ENCODE results near the gene CCNI2.
A peak's percentile ranks its signal among the peaks of the same experiment; 100 is the strongest.

The CCNI2 gene, protein sequence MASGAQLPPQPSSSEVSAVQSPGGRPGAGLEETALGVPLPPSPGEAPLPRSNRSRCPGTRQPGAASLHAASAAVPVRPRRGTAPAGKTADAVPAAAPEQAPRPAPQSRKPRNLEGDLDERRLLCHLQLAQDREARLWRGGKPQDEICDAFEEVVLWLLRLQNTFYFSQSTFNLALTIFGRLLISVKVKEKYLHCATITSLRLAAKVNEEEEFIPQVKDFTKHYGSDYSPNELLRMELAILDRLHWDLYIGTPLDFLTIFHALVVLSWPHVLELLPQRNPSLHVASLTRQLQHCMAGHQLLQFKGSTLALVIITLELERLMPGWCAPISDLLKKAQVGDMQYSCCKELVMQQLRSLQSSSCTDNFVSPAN

GRCh38 chr5:132746954-132747615, at the start of gene CCNI2:
Gene CCNI2, plus strand, starts transcription at chr5:132747426. Its CDS starts 70 bp downstream, at chr5:132747496.
- DNase-seq (ENCODE audit: low read depth in 2 of 2), result peak; percentile 40 to 55

GRCh38 chr5:132704875-132705274, 42.4 kb upstream of the CCNI2 start:
- no peak for DNase-seq (ENCODE audit: low read depth in 2 of 2)

DNA sequence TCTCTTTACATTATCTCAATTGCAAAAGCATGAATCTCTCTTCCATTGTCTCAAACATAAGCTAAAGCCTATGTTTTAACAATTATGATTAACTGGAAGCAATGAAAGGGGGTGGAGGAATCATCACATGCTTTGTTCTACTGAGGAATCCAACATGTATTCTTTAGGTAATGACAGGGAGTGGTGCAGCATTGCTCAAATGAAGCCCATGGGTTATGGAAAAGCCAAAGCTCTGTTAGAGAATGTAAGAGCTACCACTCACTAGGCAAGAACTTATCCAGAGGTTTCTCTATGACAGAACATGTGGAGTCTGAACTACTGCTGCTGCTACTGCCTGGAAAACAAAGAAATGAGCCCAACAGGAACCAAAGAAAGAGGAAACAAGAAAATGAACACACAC, 38.6 kb upstream of the CCNI2 start:
- DNase-seq (ENCODE audit: low read depth in 2 of 2), result no peak

GRCh38 chr5:132714456-132715307, 32.5 kb upstream of the CCNI2 start:
- DNase-seq (ENCODE audit: low read depth in 2 of 2), result no peak

DNA sequence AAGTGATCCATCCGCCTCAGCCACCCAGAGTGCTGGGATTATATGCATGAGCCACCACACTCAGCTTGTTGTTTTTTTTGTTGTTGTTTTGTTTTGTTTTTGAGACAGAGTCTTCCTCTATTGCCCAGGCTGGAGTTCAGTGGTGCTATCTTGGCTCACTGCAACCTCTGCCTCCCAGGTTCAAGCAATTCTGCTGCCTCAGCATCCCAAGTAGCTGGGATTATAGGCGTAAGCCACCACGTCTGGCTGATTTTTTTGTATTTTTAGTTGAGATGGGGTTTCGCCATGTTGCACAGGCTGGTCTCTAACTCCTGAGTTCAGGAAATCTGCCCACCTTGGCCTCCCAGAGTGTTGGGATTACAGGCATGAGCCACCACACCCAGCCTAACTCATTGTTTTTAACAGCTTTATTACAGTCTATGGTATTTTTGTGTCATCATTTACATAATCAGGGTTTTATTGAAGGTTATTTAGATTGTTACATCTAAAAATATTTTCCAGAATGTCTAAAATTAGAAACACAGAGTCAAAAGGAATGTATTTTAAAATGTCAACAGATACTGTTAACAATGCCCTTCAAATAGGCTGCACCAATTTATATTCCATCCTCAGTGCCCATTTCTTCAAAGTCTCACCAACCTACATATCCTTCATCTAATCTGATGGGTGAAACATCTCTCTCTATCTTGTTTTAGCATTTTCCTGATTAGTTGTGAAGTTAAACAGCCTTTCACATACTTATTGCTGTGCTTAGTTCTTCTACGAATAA, 28.5 kb upstream of the CCNI2 start:
- DNase-seq (ENCODE audit: low read depth in 2 of 2), result no peak

DNA sequence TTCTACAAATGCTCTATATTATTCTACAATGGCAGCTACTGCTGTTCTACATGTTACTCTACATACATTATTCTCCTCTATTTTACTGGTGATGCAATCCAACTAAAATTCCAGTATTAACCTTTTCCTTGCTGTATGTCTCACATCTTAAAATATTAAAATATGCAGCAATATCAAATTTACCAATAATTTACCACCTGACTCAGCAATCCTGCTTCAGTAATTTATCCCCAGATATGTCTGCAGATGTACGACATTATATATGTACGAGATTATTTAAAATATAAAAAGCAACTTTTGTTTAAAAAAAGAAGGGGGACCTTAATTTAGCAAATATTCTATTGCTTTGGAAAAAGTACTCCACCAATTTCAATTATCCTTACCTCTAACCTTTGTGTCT, 21.5 kb upstream of the CCNI2 start:
- no peak for DNase-seq (ENCODE audit: low read depth in 2 of 2)

DNA sequence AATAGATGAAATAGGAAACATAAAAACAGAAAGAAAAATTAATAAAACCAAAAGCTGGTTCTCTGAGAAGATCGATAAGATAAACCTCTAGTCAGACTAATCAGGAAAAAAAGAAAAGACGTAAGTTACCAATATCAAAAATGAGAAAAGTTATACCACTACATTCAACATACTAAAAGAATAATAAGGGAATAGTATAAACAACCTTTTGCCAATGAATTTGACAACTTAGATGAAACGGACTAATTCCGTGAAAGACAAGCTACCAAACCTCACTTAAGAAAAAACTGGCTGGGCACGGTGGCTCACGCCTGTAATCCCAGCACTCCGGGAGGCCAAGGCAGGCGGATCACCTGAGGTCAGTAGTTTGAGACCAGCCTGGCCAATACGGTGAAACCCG, 17.3 kb upstream of the CCNI2 start:
- no peak for DNase-seq (ENCODE audit: low read depth in 2 of 2)

- no peak for DNase-seq (ENCODE audit: low read depth in 2 of 2)
These were observed 13.6 kb upstream of the CCNI2 start for GRCh38 chr5:132733499-132734148.

DNA sequence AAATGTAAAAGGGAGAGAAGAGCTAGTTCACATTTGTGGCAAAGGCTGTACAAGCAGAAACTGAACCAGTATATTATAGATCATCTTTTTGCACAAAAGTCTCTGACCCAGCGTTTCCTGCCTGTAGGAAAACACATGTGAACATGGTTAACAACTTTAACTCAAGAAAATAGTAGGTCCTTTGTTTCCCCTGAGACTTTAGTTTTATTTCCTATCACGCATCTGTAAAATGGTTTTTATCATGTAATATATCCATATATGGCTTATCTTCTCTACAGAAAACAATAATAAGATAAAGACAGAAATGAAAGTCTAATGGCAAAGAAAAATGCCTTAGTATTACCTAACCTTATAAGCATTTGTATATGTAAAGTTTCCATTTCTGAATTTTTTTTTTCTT, 12.5 kb upstream of the CCNI2 start:
- no peak for DNase-seq (ENCODE audit: low read depth in 2 of 2)

- DNase-seq (ENCODE audit: low read depth in 2 of 2), result peak; percentile 97 to 98
These were observed 10.1 kb upstream of the CCNI2 start, which contains the start of gene KIF3A for GRCh38 chr5:132736853-132737833. Gene KIF3A, minus strand, starts transcription at chr5:132737546. Its CDS starts 127 bp downstream, at chr5:132737419.

DNA sequence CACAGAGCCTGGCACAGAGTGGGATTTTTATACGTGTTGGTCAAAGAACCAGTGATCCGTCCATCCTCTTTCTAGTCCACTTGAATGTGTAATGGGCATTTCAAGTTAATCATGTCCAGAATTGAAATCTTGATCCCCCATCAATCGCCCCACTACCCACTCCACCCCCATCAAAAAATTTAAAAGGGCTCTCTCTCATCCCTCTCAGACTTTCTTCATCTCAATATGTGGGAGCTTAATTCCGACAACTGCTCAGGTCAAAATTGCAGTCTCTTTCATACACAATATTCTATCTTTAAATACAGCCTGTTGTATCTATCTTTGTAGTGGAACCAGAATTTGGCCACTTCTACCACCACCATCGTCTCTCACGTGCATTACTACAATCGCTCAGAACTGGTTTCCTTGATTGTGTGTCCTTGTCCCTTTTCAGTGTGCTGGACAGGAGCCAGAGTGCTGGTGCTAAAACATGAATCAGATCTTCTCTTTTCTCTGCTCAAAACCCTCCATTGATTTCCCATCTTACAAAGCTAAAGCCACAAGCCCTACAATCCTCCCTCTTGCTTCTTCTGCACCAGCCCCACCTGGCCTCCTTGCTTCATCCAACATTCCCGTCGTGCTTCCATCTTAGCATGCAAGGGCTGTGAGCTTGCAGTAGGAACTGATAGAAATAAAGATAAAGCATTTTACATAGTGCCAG, 9.1 kb upstream of the CCNI2 start:
- DNase-seq (ENCODE audit: low read depth in 2 of 2), result no peak

GRCh38 chr5:132739232-132739631, 8.0 kb upstream of the CCNI2 start:
- DNase-seq (ENCODE audit: low read depth in 2 of 2), result no peak

DNA sequence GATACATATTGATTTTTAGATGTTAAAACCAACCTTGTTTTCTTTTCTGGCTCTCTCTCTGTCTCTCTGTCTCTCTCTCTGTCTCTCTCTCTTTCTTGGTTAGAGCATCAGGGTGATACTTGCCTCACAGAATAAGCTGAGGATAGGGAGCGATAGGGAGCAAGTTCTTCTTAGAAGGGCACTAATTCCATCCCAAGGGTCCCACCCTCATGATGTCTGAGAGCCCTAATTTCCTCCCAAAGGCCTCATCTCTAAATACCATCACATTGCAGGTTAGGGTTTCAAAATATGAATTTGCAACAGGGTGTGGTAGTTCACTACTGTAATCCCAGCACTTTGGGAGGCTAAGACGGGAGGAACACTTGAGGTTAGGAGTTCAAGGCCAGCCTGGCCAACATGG, 5.1 kb upstream of the CCNI2 start:
- DNase-seq (ENCODE audit: low read depth in 2 of 2), result no peak

- DNase-seq (ENCODE audit: low read depth in 2 of 2), result no peak
These were observed 4.6 kb upstream of the CCNI2 start for GRCh38 chr5:132742626-132743025.

GRCh38 chr5:132744659-132745058, 2.6 kb upstream of the CCNI2 start:
- no peak for DNase-seq (ENCODE audit: low read depth in 2 of 2)

DNA sequence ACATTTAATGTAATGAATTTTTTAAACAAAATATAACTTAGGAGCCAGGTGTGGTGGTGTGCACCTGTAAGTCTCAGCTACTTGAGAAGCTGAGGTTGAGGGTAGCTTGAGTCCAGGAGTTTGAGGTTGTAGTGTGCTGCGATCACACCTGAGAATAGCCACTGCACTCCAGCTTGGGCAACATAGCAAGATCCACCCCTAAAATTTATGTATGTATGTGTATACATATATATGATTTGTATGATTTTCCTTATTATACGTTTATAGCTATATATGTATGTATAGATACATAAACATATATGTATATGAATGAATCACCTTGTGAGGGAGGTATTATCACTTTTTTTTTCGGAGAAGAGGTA, 653 bp upstream of the CCNI2 start:
- no peak for DNase-seq (ENCODE audit: low read depth in 2 of 2)

- DNase-seq (ENCODE audit: low read depth in 2 of 2), result peak in 1 of 2 donors; percentile 35
These were observed 602 bp downstream of the CCNI2 start for GRCh38 chr5:132747616-132748440.

DNA sequence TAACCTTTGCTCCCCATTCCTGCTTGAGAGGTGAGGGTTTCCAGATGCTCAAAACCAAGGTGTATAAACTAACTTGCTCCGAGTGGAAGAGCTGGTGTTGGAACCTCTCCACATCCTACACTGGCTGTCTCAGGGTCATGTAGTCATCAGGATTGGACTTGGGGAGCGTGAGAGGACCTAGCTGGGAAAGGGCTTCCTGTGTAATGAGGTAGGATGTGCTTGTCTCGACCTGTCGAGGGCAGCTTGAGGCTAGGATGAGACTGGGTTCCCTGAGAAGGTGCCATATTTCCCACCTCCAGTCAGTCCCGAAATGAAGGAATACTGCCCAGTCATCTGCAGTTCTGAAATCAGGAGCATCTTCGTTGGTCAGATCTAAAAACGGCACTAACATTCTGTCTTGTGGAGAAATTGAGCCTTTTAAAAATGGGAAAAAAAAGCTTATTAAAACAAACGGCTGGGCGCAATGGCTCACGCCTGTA, 1.3 kb downstream of the CCNI2 start:
- DNase-seq (ENCODE audit: low read depth in 2 of 2), result no peak

All from activated CD8-positive, alpha-beta memory T cell treated with anti-CD3 and anti-CD28 coated beads for 4 hours (primary cell).